Trophoblast cell (in vitro differentiated cells and primary cell): ENCODE results near the gene ABCB1.

ENCODE experiments used
- DNase-seq, 2 donors: peaks; one replicate each; pipeline ENCODE4 v3.0.0-alpha.2; 2016
- H2AFZ ChIP-seq: 2 replicates; pipeline ENCODE4 v1.6.1; 2013; ENCODE audit warnings: low read length, moderate library complexity, mild to moderate bottlenecking; ENCODE audit not compliant: insufficient read depth, poor library complexity
- H2AK5ac ChIP-seq: 2 replicates; pipeline ENCODE4 v1.6.1; 2013; ENCODE audit warnings: mild to moderate bottlenecking, low read length
- H2BK120ac ChIP-seq: 2 replicates; pipeline ENCODE4 v1.6.1; 2013; ENCODE audit warnings: low read length, mild to moderate bottlenecking, moderate library complexity; ENCODE audit not compliant: insufficient read depth, poor library complexity
- H2BK12ac ChIP-seq: 2 replicates; pipeline ENCODE4 v1.6.1; 2013; ENCODE audit warnings: mild to moderate bottlenecking, low read length, moderate library complexity
- H2BK5ac ChIP-seq: 2 replicates; pipeline ENCODE4 v1.6.1; 2013; ENCODE audit warnings: low read length, low read depth, moderate library complexity, mild to moderate bottlenecking; ENCODE audit not compliant: poor library complexity
- H3K14ac ChIP-seq: 2 replicates; pipeline ENCODE4 v1.6.1; 2013; ENCODE audit warnings: mild to moderate bottlenecking, low read length
- H3K18ac ChIP-seq: 2 replicates; pipeline ENCODE4 v1.6.1; 2013; ENCODE audit warnings: mild to moderate bottlenecking, low read length
- H3K23ac ChIP-seq: 2 replicates; pipeline ENCODE4 v1.6.1; 2013; ENCODE audit warnings: low read length
- H3K27ac ChIP-seq: 2 replicates; pipeline ENCODE4 v1.5.1; 2013; ENCODE audit warnings: low read depth, mild to moderate bottlenecking, inconsistent platforms, low read length, moderate library complexity
- H3K27me3 ChIP-seq: 2 replicates; pipeline ENCODE4 v1.6.1; 2013; ENCODE audit warnings: inconsistent platforms, mild to moderate bottlenecking, low read length, moderate library complexity; ENCODE audit not compliant: insufficient read depth
- H3K36me3 ChIP-seq, 2 experiments: 1 replicate in 1 of 2; 2 replicates in 1 of 2; pipeline ENCODE4 v1.6.1; 2013; ENCODE audit warnings: low read length in 2 of 2, mild to moderate bottlenecking in 2 of 2, moderate library complexity in 1 of 2; ENCODE audit not compliant: insufficient read depth in 2 of 2, control insufficient read depth in 1 of 2
- H3K4ac ChIP-seq: 2 replicates; pipeline ENCODE4 v1.6.1; 2013; ENCODE audit warnings: low read depth, mild to moderate bottlenecking, low read length, moderate library complexity
- H3K4me1 ChIP-seq, 2 experiments: 1 replicate in 1 of 2; 2 replicates in 1 of 2; pipeline ENCODE4 v1.6.1; 2013; ENCODE audit warnings: low read length in 2 of 2, mild to moderate bottlenecking in 2 of 2, moderate library complexity in 1 of 2; ENCODE audit not compliant: insufficient read depth in 2 of 2, control insufficient read depth in 1 of 2
- H3K4me2 ChIP-seq: 2 replicates; pipeline ENCODE4 v1.6.1; 2013; ENCODE audit warnings: inconsistent platforms, mild to moderate bottlenecking, low read length, moderate library complexity
- H3K4me3 ChIP-seq: 2 replicates; pipeline ENCODE4 v1.5.1; 2013; ENCODE audit warnings: mild to moderate bottlenecking, low read depth, low read length, inconsistent platforms
- H3K79me1 ChIP-seq: one replicate; pipeline ENCODE4 v1.6.1; 2013; ENCODE audit warnings: low read length
- H3K79me2 ChIP-seq: 2 replicates; pipeline ENCODE4 v1.6.1; 2013; ENCODE audit warnings: low read length, mild to moderate bottlenecking; ENCODE audit not compliant: control insufficient read depth, insufficient read depth, poor library complexity
- H3K9ac ChIP-seq: 2 replicates; pipeline ENCODE4 v1.6.1; 2013; ENCODE audit warnings: mild to moderate bottlenecking, low read length
- H3K9me3 ChIP-seq: 2 replicates; pipeline ENCODE4 v1.6.1; 2013; ENCODE audit warnings: low read depth, mild to moderate bottlenecking, control low read depth, inconsistent platforms, low read length; ENCODE audit not compliant: insufficient read depth
- H4K12ac ChIP-seq: 2 replicates; pipeline ENCODE4 v1.6.1; 2013; ENCODE audit warnings: low read depth, mild to moderate bottlenecking, low read length, moderate library complexity
- H4K8ac ChIP-seq: 2 replicates; pipeline ENCODE4 v1.6.1; 2013; ENCODE audit warnings: low read depth, mild to moderate bottlenecking, low read length, moderate library complexity
- H4K91ac ChIP-seq: one replicate; pipeline ENCODE4 v1.6.1; 2013; ENCODE audit warnings: low read depth, mild to moderate bottlenecking, low read length, moderate library complexity
- WGBS: extraction: QIAGEN DNeasy Blood & Tissue Kit; methylation state at CpG from one replicate; pipeline ENCODE4 v1.1.7; 2013; ENCODE audit warnings: missing lambda C conversion rate; ENCODE audit not compliant: insufficient read length, insufficient coverage; ENCODE audit errors: extremely low coverage; 5-methylcytosine and 5-hydroxymethylcytosine counted together

The ABCB1 gene

GRCh38 chr7:87599336-87599735 is 1.3 kb downstream of the ABCB1 start:
- Histone ChIP-seq H3K4me2 (no peak overlapping the region), H3K36me3 (no peaks in the 10 kb centered on the region), H3K4me1 (peaks cover 8 to 9% of the 10 kb centered on the region in 2 experiments), H3K4ac (no peak overlapping the region), H4K91ac (no peak overlapping the region), H3K27ac (no peak overlapping the region), H3K27me3 (peaks cover 17% of the 10 kb centered on the region), H4K8ac (no peak overlapping the region), H2BK5ac (no peak overlapping the region), H2BK12ac (no peak overlapping the region), H4K12ac (no peak overlapping the region), H2AK5ac (no peak overlapping the region), H3K23ac (no peak overlapping the region), H3K14ac (no peak overlapping the region), H3K9ac (no peak overlapping the region), H3K18ac (no peak overlapping the region), H3K4me3 (no peak overlapping the region), H3K9me3 (no peaks in the 10 kb centered on the region), H2BK120ac (no peak overlapping the region), H3K79me1 (no peaks in the 10 kb centered on the region), H2AFZ (no peak overlapping the region), H3K79me2 (no peaks in the 10 kb centered on the region)
- DNase-seq = no peak
- whole genome bisulfite sequencing = 100% methylated on average over 2 of the region's 10 CpGs

GRCh38 chr7:87598234-87599009 is 2.3 kb downstream of the ABCB1 start:
- no CpG with 5 or more reads among the region's 4 CpGs for WGBS
- Histone ChIP-seq H3K36me3 (no peaks in the 10 kb centered on the region), H4K8ac (no peak overlapping the region), H2BK12ac (no peak overlapping the region), H3K23ac (no peak overlapping the region), H3K27me3 (peaks cover 17% of the 10 kb centered on the region), H3K4me1 (peaks cover 8 to 9% of the 10 kb centered on the region in 2 experiments), H2AK5ac (no peak overlapping the region), H3K4me2 (no peak overlapping the region), H4K12ac (no peak overlapping the region), H3K4ac (no peak overlapping the region), H3K4me3 (no peak overlapping the region), H3K9me3 (no peaks in the 10 kb centered on the region), H3K14ac (no peak overlapping the region), H3K79me2 (no peaks in the 10 kb centered on the region), H3K79me1 (no peaks in the 10 kb centered on the region), H2AFZ (no peak overlapping the region), H3K27ac (no peak overlapping the region), H3K9ac (no peak overlapping the region), H2BK5ac (no peak overlapping the region), H4K91ac (no peak overlapping the region), H3K18ac (no peak overlapping the region), H2BK120ac (no peak overlapping the region)
- no peak for DNase-seq

- no peak overlapping the region for H4K91ac ChIP-seq
- no peak overlapping the region for H3K4me2 ChIP-seq
- no CpG with 5 or more reads among the region's 1 CpG for WGBS
- H3K18ac ChIP-seq = no peak overlapping the region
- H3K27ac ChIP-seq = no peak overlapping the region
- H3K23ac ChIP-seq = no peak overlapping the region
- H2BK5ac ChIP-seq = no peak overlapping the region
- H3K27me3 ChIP-seq = peaks cover 17% of the 10 kb centered on the region
- no peak overlapping the region for H2BK120ac ChIP-seq
- H3K79me2 ChIP-seq = no peaks in the 10 kb centered on the region
- H4K8ac ChIP-seq = no peak overlapping the region
- peaks cover 8 to 9% of the 10 kb centered on the region in 2 experiments for H3K4me1 ChIP-seq
- no peak overlapping the region for H3K4me3 ChIP-seq
- no peak for DNase-seq
- no peak overlapping the region for H4K12ac ChIP-seq
- H3K9ac ChIP-seq = no peak overlapping the region
- H2BK12ac ChIP-seq = no peak overlapping the region
- H3K14ac ChIP-seq = no peak overlapping the region
- H3K79me1 ChIP-seq = no peaks in the 10 kb centered on the region
- H3K9me3 ChIP-seq = no peaks in the 10 kb centered on the region
- H2AFZ ChIP-seq = no peak overlapping the region
- no peaks in the 10 kb centered on the region for H3K36me3 ChIP-seq
- no peak overlapping the region for H3K4ac ChIP-seq
- H2AK5ac ChIP-seq = no peak overlapping the region
Measured at GRCh38 chr7:87596696-87597095, 4.0 kb downstream of the ABCB1 start.

- WGBS = no CpG with 5 or more reads among the region's 1 CpG
- Histone ChIP-seq H3K4me3 (no peak overlapping the region), H3K18ac (no peak overlapping the region), H2BK12ac (no peak overlapping the region), H3K23ac (no peak overlapping the region), H2BK120ac (no peak overlapping the region), H3K79me1 (no peaks in the 10 kb centered on the region), H2BK5ac (no peak overlapping the region), H3K79me2 (no peaks in the 10 kb centered on the region), H2AK5ac (no peak overlapping the region), H2AFZ (no peak overlapping the region), H3K4me1 (peaks cover 8 to 9% of the 10 kb centered on the region in 2 experiments), H3K9me3 (no peaks in the 10 kb centered on the region), H3K9ac (no peak overlapping the region), H3K27ac (no peak overlapping the region), H3K4me2 (no peak overlapping the region), H4K8ac (no peak overlapping the region), H3K4ac (no peak overlapping the region), H3K27me3 (peaks cover 17% of the 10 kb centered on the region), H4K12ac (no peak overlapping the region), H3K36me3 (no peaks in the 10 kb centered on the region), H3K14ac (no peak overlapping the region), H4K91ac (no peak overlapping the region)
- no peak for DNase-seq
Measured at GRCh38 chr7:87596136-87596535, 4.5 kb downstream of the ABCB1 start.
